HG03469 (cell line): ENCODE data around the gene PARD3.
"Not testable (repeated sequence)": the region's sequence is repeated elsewhere in the genome, so short reads cannot be mapped to it uniquely, and the experiment has no call there.

Experiments
- ATAC-seq: cut with Tn5 transposase; IDR thresholded peaks from one replicate; pipeline ENCODE4 v1.9.1; 2021; ENCODE audit warnings: mild to moderate bottlenecking, moderate library complexity, moderate number of reproducible peaks; ENCODE audit not compliant: unreplicated experiment

Gene PARD3

DNA sequence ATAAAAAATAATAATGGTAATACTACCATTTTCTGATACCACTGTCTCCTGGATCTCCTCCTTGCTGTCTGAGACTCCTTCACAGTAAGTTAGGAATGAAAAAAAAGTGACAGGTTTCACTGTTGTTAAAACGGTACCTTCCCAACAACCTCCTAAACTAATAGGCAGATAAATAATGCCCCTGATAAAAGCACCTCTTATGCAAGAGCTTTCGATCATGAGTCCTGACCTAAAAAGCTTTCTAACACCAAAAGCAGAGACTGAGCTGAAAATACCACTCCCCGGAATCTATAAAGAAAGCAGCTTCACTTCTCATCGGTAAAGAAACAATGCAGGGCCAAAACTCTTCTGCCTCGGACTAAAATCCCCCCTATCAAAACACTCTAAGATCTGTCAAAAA lies 14.5 kb downstream of the PARD3 start:
- ATAC-seq = no peak

DNA sequence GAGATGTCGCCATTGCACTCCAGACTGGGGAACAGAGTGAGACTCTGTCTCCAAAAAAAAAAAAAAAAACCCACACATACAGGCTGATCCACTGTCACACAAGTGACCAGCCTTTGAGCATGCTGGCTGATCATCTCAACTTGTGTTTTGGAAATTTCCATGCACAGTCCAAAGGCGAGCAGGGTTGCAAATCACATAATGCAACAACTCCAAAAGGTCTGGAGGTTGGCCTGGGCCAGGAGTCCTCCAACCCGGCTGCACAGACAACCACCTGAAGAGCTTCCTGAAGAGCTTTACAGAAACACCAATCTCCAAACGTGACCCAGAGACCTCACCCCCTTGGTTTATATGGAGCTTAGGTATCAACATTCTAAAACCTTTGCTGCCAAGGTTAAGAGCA lies 16.4 kb downstream of the PARD3 start:
- no peak for ATAC-seq

DNA sequence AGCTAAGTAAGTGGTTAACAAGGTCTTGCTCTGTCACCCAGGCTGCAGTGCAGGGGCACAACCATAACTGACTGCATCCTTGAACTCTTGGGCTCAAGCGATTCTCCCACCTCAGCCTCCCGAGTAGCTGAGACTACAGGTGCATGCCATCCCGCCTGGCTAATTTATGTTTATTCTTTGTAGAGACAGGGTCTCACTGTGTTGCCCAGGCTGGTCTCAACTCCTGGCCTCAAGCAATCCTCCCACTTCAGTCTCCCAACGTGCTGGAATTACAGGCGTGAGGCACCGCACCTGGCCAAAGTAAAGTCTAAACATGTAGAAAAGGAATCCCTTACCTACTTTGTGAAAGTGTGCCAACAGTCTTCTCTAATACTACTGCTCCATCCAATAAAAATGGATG lies 17.9 kb downstream of the PARD3 start:
- no peak for ATAC-seq

DNA sequence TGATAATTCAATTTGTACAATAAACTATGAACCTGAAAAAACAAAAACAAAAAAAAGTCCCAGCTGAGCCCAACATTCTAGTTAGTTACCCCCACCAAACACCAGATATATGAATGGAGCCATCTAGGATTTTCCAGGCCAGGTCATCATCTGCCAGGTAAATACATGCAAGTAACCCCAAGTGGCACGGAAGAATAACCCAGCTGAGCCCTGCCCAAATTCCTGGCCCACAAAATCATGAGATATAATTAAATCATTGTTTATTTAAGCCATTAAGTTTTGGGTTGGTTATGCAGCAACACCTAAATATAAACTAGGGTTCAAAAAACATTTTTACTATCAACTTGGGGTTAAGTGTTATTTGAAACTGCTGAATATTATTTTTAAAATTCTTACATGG lies 19.0 kb downstream of the PARD3 start:
- ATAC-seq = no peak

DNA sequence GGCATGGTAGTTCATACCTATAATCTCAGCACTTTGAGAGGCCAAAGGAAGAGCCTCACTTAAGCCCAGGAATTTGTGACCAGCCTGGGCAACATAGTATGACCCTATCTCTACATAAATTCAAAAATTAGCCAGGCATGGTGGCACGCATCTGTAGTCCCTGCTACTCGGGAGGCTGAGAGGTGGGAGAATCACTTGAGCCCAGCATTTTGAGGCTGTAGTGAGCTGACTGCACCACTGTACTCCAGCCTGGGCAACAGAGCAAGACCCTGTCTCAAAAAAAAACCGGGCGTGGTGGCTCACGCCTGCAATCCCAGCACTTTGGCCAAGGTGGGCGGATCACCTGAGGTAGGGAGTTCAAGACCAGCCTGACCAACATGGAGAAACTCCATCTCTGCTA lies 19.8 kb downstream of the PARD3 start:
- no peak for ATAC-seq

DNA sequence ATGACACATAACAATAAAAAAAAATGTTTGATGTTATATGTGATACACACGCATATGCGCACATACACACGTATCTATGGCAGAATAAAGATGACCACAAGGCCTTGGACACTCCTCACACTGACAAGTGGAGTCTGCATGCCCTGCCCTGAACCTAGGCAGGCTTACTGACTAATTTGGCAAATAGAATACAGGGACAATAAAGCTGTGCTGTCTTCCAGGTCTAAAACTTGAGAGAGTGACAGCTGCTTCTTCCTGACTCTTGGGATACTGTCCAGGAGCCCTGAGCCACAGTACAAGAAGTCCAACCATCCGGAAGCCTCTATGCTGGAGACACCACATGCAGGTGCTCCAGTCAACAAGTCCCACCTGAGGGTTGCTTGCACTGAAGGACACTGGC lies 20.3 kb downstream of the PARD3 start:
- ATAC-seq = no peak

DNA sequence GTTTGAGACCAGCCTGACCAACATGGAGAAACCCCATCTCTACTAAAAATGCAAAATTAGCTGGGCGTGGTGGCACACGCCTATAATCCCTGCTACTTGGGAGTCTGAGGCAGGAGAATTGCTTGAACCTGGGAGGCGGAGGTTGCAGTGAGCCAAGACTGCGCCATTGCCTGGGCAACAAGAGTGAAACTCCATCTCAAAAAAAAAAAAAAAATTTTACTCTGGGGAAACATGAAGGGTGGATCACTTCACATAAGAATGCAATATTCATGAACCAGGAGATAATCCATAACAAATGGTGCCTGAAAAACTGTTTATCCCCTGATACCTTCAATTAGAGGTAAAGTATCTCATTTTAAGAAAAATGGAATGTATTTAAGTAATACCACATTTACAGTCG lies 21.5 kb downstream of the PARD3 start:
- not testable (repeated sequence) for ATAC-seq

DNA sequence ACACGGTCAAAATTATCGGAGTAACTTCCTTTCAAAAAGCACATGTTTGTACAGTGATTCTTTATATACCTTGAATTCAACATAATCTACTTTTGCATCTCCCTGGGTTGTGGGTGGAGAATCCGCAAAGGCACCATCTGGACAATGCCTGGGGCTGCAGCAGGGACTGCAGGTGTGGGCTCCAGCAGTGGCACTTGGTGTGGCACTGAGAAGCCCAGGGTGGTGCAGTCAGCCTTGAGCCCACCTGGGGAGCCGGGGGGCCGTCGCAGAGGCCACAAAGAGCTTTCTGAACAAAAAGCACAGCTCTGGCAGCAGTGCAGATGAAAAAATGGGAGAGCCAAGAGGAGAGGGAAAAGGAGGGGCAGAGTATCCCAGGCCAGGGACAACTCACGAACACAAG lies 22.2 kb downstream of the PARD3 start:
- ATAC-seq = no peak

DNA sequence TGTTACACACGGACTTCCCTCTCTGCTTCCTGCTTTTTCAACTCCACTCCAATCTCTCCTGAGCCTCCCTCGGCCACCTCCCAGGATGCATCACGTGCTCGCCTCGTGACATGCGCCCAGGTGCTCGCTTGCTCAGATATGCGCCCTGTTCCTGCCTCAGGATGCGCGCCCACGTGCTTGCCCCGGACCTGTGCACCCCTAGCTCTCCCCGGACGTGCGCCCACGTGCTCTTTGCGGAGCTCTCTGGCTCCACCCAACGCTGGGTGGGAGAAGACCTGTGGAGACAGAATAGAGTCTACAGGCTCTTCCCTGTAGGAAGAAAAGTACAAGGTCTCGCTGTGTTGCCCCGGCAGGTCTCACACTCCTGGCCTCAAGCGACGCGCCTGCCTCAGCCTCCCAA lies 23.1 kb downstream of the PARD3 start:
- ATAC-seq = no peak

DNA sequence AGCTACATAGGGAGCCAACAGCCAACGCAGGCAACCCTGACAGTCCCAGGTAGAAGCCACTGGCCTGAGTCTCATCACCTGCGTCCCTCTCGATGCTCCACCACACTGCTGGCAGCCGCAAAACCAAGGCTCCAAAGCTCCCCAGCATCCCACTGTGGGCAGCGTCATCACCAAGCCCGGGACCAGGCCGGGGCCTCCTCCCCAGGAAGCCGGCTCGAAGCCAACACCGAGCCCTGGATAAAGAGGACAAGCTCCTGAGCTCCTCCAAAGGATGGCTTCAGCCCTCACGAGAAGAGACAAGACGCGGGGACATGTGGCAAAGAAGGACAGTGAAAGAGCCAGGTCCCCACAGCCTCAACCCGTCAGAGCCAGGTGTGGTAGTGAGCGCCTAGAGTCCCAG lies 23.9 kb downstream of the PARD3 start:
- ATAC-seq = no peak

DNA sequence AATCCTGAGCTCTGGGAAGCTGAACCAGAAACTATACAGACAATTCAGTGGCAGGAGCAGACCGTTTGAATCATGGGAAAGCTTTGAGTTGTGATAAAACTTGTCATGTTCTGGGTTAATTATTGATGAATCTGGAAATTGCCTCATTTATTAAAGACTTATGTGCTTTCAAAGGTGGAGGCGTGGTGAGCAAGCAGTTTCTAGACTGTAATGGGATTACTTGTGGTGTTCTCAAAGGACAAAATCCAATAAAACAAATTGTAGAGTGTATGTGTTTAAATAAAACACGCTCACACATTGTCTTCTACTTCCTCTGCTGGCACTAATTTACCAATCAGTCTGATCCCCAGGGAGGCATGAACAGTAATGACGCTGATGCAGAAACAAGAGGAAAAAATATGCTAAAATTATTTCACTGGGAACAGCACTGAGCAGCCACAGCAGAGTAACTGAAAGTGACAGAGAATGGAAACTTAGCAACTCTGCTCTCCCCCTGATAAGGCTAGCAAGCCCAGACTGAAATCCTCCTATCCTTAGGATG lies 25.1 kb downstream of the PARD3 start:
- no peak for ATAC-seq

DNA sequence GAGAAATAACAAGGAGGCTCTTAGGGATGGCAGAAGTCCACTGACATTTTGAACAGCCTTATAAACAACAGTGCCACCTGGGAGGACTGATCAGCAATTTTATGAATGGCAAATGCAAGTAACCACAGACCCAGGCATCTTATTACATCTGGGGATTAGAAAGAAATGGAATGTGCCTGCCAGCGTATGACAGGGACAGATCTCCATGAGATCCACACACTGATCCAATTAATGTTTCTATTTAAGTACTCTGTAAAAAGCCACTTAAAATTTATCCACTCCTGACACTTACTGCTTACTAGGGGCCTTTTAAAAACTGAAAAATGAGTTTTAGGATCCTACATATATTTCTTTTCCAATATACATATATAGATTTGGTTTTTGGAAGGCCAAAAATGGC lies 28.6 kb downstream of the PARD3 start:
- no peak for ATAC-seq

DNA sequence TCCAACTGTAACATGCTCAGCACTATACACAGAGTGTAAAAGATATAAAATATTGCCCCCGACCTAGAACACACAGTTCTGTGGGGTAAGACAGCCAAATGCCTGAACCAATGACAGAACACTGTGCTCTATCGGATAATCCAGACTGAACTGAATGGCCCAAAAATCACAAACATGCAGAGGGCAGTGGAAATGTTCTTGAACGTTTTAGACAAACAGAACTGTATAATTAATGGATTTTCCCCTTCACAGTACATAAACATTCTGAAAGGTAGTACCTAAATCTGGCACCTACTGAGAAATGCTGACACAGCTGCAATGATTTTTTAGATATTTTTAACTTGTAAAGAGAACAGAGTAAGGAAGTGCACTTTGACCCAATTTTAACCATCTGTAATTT lies 33.4 kb downstream of the PARD3 start:
- no peak for ATAC-seq

DNA sequence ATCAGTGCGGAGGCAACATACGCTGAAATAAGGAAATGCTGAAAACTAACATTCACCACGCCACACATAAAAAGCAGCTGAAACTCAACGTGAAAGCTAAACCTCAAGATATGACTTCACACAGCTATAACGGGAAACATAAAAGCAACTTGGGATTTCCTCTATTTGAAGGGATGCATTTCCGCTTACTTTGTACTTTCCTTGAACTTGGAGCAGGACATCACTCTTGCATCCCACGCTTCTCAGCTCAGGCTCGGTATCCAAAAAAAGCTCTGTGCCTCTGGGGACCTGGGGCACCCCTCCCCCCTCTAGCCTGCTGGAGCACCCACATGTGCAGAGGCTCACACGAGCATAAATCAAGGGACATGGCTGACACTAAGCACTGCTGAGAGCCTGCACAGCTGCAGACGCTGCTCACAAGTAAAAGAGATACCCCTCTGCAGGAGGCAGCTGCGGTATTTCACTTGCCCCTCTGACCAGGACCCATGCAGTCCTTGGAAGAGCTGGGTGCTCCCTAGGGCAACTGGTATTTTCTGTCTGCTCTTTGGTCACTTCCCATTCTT lies 34.2 kb downstream of the PARD3 start:
- peak; percentile 75 for ATAC-seq

DNA sequence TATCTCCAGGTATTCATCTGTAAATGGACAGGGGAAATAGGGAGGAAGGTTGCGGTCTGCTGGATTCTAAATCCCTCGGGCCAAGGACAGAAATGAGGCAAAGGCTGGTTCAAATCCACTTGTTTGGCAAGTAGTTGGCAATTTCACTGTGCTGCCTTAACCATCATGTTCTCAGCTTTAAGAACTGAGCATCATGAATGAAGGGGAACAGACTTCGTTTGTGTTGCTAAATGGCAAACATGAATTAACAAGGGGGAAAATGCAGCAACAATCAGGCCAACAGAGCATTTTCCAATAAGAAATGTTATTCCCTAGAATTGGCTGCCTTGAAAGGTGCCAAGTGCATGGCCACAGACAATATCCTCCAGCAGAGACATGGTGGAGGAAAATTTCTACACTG lies 36.9 kb downstream of the PARD3 start:
- no peak for ATAC-seq

DNA sequence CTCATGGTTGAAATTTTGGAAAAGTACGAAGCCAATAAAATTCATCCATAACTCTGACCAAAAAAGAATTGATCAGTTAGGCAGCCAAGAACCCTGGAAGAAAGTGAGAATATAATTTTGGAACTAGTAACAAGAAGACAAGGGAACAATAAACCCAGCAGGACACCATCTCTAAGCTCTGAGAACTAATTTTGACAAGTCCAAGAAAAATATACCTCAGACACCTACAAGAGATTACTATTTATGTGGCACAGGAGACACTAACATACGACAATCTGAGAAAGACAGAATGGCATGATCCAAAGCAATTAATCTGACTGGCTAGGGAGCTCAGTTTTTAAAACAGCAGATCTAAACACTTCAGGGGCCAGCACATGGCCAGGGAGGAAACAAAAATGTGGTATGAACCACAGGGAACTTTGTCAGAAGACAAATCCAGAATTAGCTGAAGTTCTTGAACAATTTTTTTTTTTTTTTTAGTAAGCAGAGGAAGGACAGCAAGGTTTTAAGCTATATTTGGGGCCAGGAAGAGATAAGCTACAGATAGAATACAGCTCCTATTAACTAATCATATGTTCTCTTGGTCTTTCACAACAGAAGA lies 38.9 kb downstream of the PARD3 start:
- ATAC-seq = no peak

DNA sequence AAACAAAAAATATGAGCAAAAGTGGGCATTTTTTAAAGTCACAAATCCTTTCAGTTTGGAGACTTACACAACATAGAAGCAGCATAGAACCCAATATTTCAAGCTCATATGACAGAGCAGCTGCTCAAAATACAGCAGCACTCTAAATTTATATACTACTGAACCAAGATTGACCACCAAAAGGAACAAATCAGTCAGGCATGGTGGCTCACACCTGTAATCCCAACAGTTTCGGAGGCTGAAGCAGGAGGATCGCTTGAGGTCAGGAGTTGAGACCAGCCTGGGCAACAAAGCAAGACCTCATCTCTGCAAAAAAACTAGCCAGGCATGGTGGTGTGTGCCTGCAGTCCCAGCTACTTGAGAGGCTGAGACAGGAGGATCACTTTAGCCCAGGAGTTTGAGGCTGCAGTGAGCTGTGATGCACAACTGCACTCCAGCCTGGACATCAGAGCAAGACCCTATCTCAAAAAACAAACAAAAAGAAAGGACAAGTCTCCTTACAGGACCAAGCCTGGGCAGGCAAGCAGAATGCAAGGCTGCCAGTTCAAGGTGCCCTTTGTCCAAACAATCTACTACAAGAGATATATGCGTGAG lies 40.0 kb downstream of the PARD3 start:
- ATAC-seq = no peak

DNA sequence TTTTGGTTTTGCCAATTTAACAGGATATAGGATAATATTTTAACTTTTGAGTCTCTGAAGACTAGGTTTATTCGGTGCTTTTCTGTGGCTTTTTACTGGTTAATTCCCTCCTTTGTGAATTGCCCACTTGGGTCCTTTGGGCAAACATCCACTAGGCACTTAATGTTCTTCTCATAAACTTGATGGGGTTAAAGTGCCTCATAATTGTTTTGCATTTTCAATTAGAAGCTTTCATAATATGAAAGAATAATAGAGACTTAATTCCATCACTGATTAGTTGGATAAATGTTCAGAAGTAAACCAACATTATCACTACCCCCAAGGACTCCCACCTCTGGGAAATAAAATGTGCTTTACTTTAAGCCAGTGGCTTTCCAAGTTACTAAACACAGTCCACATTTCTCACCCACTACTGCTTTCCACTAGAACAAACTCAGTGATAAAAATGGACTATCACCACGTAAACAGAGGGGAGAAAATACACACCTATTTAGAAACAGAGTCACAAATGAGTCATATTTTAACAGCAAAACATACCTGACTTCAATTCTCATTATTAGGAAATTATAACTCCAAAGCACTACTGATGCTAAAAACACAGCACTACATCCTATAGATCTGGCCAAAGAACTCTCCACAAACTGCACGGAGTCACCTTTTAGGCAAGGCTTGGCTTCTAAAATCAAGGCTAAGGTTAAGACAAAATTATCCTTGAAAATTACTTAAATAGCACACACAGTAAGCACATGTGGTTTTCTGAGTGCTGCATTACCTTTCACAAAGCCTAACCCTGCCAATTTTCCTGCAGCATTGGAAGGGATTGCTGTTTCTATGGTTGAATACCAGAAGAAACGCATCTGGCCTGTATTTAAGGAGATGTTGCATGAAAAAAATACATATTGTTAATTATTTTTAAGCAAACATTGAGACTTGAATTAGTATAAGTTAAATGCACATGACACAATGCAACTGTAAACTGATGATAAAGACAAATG lies 41.2 kb downstream of the PARD3 start:
- ATAC-seq = no peak

DNA sequence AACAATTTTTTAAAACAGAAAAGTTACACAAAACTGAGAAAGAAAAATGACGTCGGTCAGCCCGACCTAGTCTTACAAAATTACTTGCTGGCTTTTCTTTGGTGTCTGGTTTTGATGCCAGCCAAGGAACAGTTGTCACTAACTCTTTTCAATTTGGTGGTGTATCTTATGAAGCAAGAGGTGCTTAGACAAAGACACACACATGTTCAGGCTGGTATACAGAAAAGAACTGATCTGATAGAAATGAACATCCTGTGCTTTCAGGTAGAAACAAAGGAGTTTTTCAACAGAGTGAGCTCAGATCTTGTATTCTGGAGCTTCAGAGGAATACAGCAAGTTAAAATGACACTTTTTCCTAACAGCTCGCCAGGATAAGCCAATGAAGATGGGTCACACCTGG lies 43.6 kb downstream of the PARD3 start:
- no peak for ATAC-seq

DNA sequence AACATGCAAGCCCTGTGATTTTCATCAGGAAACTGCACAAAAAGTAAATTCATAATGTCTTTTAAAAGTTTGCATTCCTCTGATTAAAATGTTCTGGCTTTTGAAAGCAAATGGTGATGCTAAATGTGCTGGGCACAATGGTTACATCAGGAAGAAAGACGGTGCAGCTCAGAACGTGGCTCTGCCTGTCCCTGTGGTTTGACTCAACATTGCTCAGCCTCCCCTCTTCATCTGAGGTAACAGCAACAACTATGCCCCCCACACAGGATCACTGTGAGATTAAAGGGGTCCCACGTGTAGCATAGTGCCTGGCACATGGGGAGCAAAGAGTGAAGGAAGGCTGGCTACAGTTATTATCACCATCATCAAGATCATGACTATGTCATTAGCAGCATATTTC lies 44.0 kb downstream of the PARD3 start:
- ATAC-seq = no peak

DNA sequence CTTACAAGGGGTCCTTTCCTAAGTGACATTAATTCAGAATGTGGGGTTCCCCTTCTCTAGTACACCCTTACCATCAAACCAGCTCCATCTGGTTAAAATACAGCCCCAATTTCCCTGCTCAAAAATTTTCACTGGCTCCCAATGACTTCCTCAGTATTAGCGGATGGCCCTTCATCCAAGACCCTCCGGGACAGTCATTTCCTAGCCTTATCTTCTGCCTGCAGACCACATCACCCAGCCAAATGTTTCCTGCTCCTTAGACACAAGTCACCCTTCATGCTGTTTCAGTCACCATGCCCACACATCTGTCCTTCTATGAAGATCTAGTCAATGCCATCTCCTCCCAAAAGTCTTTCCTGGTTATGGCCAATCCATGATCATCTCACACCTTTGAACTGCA lies 45.2 kb downstream of the PARD3 start:
- no peak for ATAC-seq

DNA sequence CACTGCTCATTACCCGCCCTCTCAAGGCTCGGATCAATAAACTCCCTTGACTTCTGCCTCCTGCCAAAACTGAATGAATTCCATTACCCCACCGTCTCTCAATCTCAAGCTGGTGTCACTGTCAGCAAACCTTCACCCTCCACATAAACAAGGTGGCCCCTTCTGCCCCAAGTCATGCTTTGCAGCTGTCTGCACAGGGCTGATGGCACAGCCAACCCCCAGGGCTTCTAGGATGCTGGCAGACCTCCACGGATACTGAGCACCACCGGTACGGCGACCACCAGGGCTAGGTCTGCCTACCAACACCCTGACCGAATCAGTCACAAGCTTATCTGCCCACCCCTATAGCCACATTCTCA lies 46.1 kb downstream of the PARD3 start:
- no peak for ATAC-seq
